ENCODE measurements around the gene TRUB1.
"Not testable (repeated sequence)": the region's sequence is repeated elsewhere in the genome, so short reads cannot be mapped to it uniquely, and the experiment has no call there.

The TRUB1 gene

DNA sequence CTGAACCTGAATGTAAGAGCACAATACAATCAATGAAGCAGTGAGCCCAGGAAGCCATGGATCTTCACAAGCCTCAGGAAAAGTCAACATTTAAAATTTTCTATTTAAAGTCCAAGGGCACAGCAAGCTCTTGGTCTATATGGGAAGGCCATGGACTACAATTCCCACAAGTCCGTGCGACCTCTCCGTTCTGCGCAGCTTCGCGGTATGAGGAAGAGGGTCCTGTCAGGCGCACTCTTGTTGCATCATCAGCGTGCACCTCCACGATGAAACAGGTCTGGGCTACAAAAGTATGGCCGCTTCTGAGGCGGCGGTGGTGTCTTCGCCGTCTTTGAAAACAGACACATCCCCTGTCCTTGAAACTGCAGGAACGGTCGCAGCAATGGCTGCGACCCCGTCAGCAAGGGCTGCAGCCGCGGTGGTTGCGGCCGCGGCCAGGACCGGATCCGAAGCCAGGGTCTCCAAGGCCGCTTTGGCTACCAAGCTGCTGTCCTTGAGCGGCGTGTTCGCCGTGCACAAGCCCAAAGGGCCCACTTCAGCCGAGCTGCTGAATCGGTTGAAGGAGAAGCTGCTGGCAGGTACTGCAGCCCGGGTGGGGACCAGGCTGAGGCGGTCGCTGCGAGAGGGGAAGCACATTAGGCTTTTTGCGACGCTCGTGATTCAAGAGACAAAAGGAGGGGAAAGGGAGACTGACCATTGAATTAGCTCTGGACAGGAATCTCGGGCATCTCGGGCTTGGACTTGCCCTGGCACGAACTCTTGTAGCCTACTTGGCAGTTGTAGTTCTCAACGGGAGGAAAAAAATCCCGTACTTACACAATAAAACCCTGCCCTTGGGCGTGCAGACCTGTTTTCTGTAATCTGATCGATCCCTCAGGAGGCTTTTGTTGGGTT lies at the start of gene TRUB1:
TRUB1 (plus strand) TSS at position 234 of the 894 bp plus-strand sequence; CDS start at position 293, 59 bp downstream.
- peak; percentile 81 for DNase-seq (ENCODE audit: extremely low read depth, low read depth)
- TF ChIP-seq CTCF (IDR thresholded peaks at IDR 0.05; ENCODE audit: low read depth, low read length), result no peak

GRCh38 chr10:114893251-114893650 lies 44.7 kb upstream of the TRUB1 start:
- TF ChIP-seq CTCF (IDR thresholded peaks at IDR 0.05; ENCODE audit: low read depth, low read length), result no peak
- no peak for DNase-seq (ENCODE audit: extremely low read depth, low read depth)

DNA sequence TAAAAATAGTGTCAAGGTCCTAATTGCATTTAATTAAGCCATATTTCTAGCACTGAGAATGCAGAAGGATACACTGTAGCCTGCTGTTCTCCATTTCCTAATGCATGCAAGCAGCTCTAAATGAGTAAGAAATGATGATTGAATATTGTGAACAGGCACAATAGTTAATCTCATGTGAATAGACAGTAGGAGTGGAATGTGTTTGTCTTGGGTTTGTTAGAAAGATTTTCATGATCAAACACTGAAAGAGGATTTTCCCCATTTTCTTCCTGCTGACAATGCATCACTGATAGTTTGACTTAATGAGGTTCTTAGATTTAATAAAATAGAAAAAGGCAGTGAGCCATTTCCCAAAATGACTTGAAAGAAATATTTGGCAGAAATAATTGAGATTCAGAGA lies 43.1 kb upstream of the TRUB1 start:
- no peak for TF ChIP-seq CTCF (IDR thresholded peaks at IDR 0.05; ENCODE audit: low read depth, low read length)
- DNase-seq (ENCODE audit: extremely low read depth, low read depth), result no peak

GRCh38 chr10:114897011-114897410 lies 41.0 kb upstream of the TRUB1 start:
- DNase-seq (ENCODE audit: extremely low read depth, low read depth), result not testable (repeated sequence)

- no peak for DNase-seq (ENCODE audit: extremely low read depth, low read depth)
- no peak for TF ChIP-seq CTCF (IDR thresholded peaks at IDR 0.05; ENCODE audit: low read depth, low read length)
These were observed 40.4 kb upstream of the TRUB1 start for GRCh38 chr10:114897593-114897992.

DNA sequence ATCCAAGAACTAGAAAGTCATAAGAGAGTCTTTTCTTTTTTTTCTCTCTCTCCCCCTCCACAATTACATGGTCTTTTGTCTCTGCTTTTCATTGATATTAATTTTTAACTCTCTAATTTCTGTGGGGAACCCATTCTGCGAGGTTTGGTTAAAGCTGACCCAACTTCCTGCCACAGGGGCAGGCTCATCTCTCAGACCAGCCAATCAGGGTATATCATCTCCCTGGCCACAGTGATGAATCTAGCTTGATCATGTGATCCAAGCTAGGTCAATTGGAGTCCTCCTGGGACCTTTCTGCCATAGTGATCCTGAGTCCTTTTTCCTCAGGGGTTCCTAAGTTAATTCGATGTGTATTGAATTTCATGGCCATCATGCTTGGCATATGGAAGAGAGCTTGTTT lies 38.0 kb upstream of the TRUB1 start:
- DNase-seq (ENCODE audit: extremely low read depth, low read depth), result no peak
- no peak for TF ChIP-seq CTCF (IDR thresholded peaks at IDR 0.05; ENCODE audit: low read depth, low read length)

DNA sequence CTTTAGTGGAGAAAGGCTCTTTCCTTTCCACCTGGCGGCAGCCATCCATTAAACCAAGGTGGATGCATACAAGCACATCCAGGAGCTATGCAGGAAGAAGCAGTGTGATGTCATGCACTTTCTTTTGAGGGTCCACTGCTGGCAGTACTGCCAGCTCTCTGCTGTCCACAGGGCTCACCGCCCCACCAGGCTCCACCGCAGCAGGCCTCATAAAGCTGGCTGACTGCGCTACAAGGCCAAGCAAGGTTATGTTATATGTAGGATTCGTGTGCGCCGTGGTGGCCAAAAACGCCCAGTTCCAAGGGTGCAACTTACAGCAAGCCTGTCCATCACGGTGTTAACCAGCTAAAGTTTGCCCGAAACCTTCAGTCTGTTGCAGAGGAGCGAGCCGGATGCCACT lies 37.3 kb upstream of the TRUB1 start:
- no peak for DNase-seq (ENCODE audit: extremely low read depth, low read depth)
- no peak for TF ChIP-seq CTCF (IDR thresholded peaks at IDR 0.05; ENCODE audit: low read depth, low read length)

DNA sequence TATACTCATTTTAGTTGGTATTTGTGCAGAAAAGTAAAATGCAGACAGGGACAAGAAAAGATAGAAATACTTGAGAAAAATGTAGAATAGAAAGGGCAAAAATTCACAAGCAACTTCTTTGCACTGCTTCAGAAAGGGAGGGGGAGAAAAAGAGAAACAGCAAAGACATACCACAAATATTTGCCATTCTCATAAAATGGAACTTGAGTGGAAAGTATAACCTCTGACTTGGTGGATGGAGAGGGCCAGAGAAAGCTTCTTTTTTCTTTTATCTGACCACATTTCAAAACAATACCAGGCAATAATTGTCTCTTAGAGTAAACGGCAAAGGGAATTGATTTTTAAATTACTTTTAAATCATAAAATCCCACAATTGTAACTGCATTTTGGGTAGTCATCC lies 35.8 kb upstream of the TRUB1 start:
- no peak for DNase-seq (ENCODE audit: extremely low read depth, low read depth)
- TF ChIP-seq CTCF (IDR thresholded peaks at IDR 0.05; ENCODE audit: low read depth, low read length), result no peak
